IMR-90 (cell line): Measurements from ENCODE around the gene MFGE8.
A peak's percentile ranks its signal among the peaks of the same experiment; 100 is the strongest.

ENCODE experiments used
- BHLHE40 ChIP-seq: fragments of 150-350 bp; IDR thresholded peaks from 2 replicates; pipeline ENCODE4 v1.6.1; 2016; ENCODE audit warnings: mild to moderate bottlenecking, low read depth, low read length
- MAFK ChIP-seq: IDR thresholded peaks from 2 replicates; pipeline ENCODE4 v1.6.1; 2012; ENCODE audit warnings: low read depth, low read length, improper control_type of control experiment
- MAZ ChIP-seq: IDR thresholded peaks from 2 replicates; pipeline ENCODE4 v1.6.1; 2012; ENCODE audit warnings: low read depth, mild to moderate bottlenecking, low read length, improper control_type of control experiment, moderate library complexity, borderline replicate concordance
- MXI1 ChIP-seq: IDR thresholded peaks from 2 replicates; pipeline ENCODE4 v1.6.1; 2012; ENCODE audit warnings: low read depth, mild to moderate bottlenecking, low read length, moderate library complexity, borderline replicate concordance
- NFE2L2 ChIP-seq: fragments of 150-350 bp; IDR thresholded peaks from 2 replicates; pipeline ENCODE4 v1.6.1; 2016; ENCODE audit warnings: low read depth, mild to moderate bottlenecking, low read length
- POLR2A ChIP-seq: IDR thresholded peaks from 2 replicates; pipeline ENCODE4 v1.6.1; 2012; ENCODE audit warnings: mild to moderate bottlenecking, low read depth, low read length
- RAD21 ChIP-seq: IDR thresholded peaks from 2 replicates; pipeline ENCODE4 v1.6.1; 2012; ENCODE audit warnings: low read length, improper control_type of control experiment
- RCOR1 ChIP-seq: IDR thresholded peaks from 2 replicates; pipeline ENCODE4 v1.6.1; 2012; ENCODE audit warnings: mild to moderate bottlenecking, low read length, improper control_type of control experiment; ENCODE audit not compliant: insufficient replicate concordance
- RFX5 ChIP-seq: IDR thresholded peaks from 2 replicates; pipeline ENCODE4 v1.8.0; 2012; ENCODE audit warnings: low read depth, mild to moderate bottlenecking, low read length, moderate library complexity
- TF ChIP-seq, protein P1 (sequence below): fragments of 150-350 bp; IDR thresholded peaks from 2 replicates; pipeline ENCODE4 v1.6.1; 2016; ENCODE audit warnings: low read depth, mild to moderate bottlenecking, low read length, moderate library complexity, borderline replicate concordance
- TF ChIP-seq, protein P2 (sequence below): conservative IDR thresholded peaks from 2 replicates; pipeline ENCODE4 v1.5.1; 2012; ENCODE audit warnings: mild to moderate bottlenecking, low read depth, low read length, improper control_type of control experiment
- TF ChIP-seq, protein P3 (sequence below): fragments of 150-350 bp; IDR thresholded peaks from 2 replicates; pipeline ENCODE4 v1.6.1; 2017; ENCODE audit warnings: mild to moderate bottlenecking, antibody characterized with exemption, low read length, low read depth

DNA sequence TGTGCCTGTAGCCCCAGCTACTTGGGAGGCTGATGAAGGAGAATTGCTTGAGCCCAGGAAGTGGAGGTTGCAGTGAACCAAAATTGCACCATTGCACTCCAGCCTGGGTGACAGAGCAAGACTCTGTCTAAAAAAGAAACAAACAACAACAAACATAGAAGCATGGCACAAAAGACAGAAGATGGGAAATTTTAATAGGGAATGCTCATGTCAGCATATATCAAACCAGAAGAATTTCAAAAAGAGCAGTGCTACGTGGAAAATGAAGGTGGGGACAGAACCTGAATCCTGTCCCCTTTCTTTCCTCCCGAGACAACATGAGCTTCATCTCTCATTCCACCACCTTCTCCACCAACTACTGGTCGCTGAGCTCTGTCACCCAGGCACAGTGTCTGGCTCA lies 46.3 kb upstream of the MFGE8 start:
- TF ChIP-seq, protein P1, sequence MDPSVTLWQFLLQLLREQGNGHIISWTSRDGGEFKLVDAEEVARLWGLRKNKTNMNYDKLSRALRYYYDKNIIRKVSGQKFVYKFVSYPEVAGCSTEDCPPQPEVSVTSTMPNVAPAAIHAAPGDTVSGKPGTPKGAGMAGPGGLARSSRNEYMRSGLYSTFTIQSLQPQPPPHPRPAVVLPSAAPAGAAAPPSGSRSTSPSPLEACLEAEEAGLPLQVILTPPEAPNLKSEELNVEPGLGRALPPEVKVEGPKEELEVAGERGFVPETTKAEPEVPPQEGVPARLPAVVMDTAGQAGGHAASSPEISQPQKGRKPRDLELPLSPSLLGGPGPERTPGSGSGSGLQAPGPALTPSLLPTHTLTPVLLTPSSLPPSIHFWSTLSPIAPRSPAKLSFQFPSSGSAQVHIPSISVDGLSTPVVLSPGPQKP = no peak
- TF ChIP-seq MXI1 = no peak
- TF ChIP-seq, protein P2, sequence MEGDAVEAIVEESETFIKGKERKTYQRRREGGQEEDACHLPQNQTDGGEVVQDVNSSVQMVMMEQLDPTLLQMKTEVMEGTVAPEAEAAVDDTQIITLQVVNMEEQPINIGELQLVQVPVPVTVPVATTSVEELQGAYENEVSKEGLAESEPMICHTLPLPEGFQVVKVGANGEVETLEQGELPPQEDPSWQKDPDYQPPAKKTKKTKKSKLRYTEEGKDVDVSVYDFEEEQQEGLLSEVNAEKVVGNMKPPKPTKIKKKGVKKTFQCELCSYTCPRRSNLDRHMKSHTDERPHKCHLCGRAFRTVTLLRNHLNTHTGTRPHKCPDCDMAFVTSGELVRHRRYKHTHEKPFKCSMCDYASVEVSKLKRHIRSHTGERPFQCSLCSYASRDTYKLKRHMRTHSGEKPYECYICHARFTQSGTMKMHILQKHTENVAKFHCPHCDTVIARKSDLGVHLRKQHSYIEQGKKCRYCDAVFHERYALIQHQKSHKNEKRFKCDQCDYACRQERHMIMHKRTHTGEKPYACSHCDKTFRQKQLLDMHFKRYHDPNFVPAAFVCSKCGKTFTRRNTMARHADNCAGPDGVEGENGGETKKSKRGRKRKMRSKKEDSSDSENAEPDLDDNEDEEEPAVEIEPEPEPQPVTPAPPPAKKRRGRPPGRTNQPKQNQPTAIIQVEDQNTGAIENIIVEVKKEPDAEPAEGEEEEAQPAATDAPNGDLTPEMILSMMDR = no peak
- 0 out of 2 replicates have a peak, but pooled peaks have one; percentile 17 for TF ChIP-seq MAFK
- TF ChIP-seq, protein P3, sequence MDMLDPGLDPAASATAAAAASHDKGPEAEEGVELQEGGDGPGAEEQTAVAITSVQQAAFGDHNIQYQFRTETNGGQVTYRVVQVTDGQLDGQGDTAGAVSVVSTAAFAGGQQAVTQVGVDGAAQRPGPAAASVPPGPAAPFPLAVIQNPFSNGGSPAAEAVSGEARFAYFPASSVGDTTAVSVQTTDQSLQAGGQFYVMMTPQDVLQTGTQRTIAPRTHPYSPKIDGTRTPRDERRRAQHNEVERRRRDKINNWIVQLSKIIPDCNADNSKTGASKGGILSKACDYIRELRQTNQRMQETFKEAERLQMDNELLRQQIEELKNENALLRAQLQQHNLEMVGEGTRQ = no peak
- no peak for TF ChIP-seq MAZ
- TF ChIP-seq RFX5 = no peak
- no peak for TF ChIP-seq RCOR1
- no peak for TF ChIP-seq RAD21
- no peak for TF ChIP-seq POLR2A
- no peak for TF ChIP-seq BHLHE40
- TF ChIP-seq NFE2L2 = no peak
